GM23338 (cell line): Measurements from ENCODE around the gene SF3A1. TPM values are rescaled to one million over a fixed set of nuclear protein-coding genes. Genes with fewer than 3 reads are reported as not detected.

ENCODE experiments used
- ATAC-seq: fragments of 200-7000 bp; cut with Tn5 transposase; 3 replicates; pipeline ENCODE4 v1.9.1; 2020
- DNase-seq: peaks from one replicate; pipeline ENCODE4 v3.0.0-alpha.2; 2015; ENCODE audit warnings: low spot score
- H2AFZ ChIP-seq: fragments of 200-600 bp; sonication (generic); 2 replicates; pipeline ENCODE4 v1.8.0; 2016; ENCODE audit warnings: antibody characterized with exemption, mild to moderate bottlenecking, moderate library complexity
- H3F3A ChIP-seq: fragments of 200-600 bp; sonication (generic); replicated peaks from 2 replicates; pipeline ENCODE4 v1.8.0; 2017; ENCODE audit warnings: antibody characterized with exemption, mixed run types, low read depth
- H3K27ac ChIP-seq: fragments of 200-600 bp; sonication (generic); 2 replicates; pipeline ENCODE4 v1.6.1; 2016; ENCODE audit warnings: low read depth
- H3K27me3 ChIP-seq: fragments of 200-600 bp; sonication (generic); 2 replicates; pipeline ENCODE4 v1.8.0; 2016; ENCODE audit warnings: mild to moderate bottlenecking, mixed run types, moderate library complexity; ENCODE audit not compliant: insufficient read depth
- H3K36me3 ChIP-seq: fragments of 200-600 bp; sonication (generic); 2 replicates; pipeline ENCODE4 v1.8.0; 2016; ENCODE audit warnings: mild to moderate bottlenecking; ENCODE audit not compliant: insufficient read depth
- H3K4me1 ChIP-seq: fragments of 200-600 bp; sonication (generic); 2 replicates; pipeline ENCODE4 v1.8.0; 2016; ENCODE audit warnings: mild to moderate bottlenecking, moderate library complexity; ENCODE audit not compliant: insufficient read depth
- H3K4me2 ChIP-seq: fragments of 200-600 bp; sonication (generic); 2 replicates; pipeline ENCODE4 v1.7.1; 2017; ENCODE audit warnings: mixed run types
- H3K4me3 ChIP-seq: fragments of 200-600 bp; sonication (generic); 2 replicates; pipeline ENCODE4 v1.6.1; 2016; ENCODE audit warnings: mixed run types
- H3K79me2 ChIP-seq: fragments of 200-600 bp; sonication (generic); replicated peaks from 2 replicates; pipeline ENCODE4 v1.8.0; 2017; ENCODE audit warnings: mild to moderate bottlenecking; ENCODE audit not compliant: insufficient read depth
- H3K9me2 ChIP-seq: fragments of 200-600 bp; sonication (generic); 2 replicates; pipeline ENCODE4 v1.8.0; 2017; ENCODE audit not compliant: insufficient read depth
- H4K20me1 ChIP-seq: fragments of 200-600 bp; sonication (generic); replicated peaks from 2 replicates; pipeline ENCODE4 v1.8.0; 2017; ENCODE audit warnings: mild to moderate bottlenecking; ENCODE audit not compliant: insufficient read depth
- H3K27ac Mint-ChIP-seq: 2 replicates; pipeline ENCODE4 v1.8.0; 2020; ENCODE audit warnings: inconsistent platforms, mild to moderate bottlenecking, moderate library complexity, mixed read lengths
- H3K27me3 Mint-ChIP-seq: 3 replicates; pipeline ENCODE4 v1.8.0; 2022; ENCODE audit warnings: low read depth, mild to moderate bottlenecking, moderate library complexity, mixed read lengths, inconsistent platforms; ENCODE audit not compliant: insufficient read depth, poor library complexity
- H3K36me3 Mint-ChIP-seq: 3 replicates; pipeline ENCODE4 v1.8.0; 2021; ENCODE audit warnings: low read depth, mild to moderate bottlenecking, inconsistent platforms, moderate library complexity, mixed read lengths
- H3K4me1 Mint-ChIP-seq: 3 replicates; pipeline ENCODE4 v1.8.0; 2020; ENCODE audit warnings: mild to moderate bottlenecking, inconsistent platforms, mixed read lengths
- H3K4me3 Mint-ChIP-seq: 3 replicates; pipeline ENCODE4 v1.8.0; 2021; ENCODE audit warnings: moderate library complexity, mild to moderate bottlenecking, inconsistent platforms, mixed read lengths
- H3K9me3 Mint-ChIP-seq: 3 replicates; pipeline ENCODE4 v1.8.0; 2020; ENCODE audit warnings: moderate library complexity, mild to moderate bottlenecking, inconsistent platforms, mixed read lengths
- CREB1 ChIP-seq: fragments of 250-450 bp; sonication (Bioruptor Pico); IDR thresholded peaks from 2 replicates; pipeline ENCODE4 v1.5.0; 2020; ENCODE audit warnings: low read depth, mild to moderate bottlenecking, moderate library complexity
- CTCF ChIP-seq, 2 experiments: fragments of 200-600 bp in 1 of 2; sonication (generic) in 1 of 2; conservative IDR thresholded peaks; 2 replicates each; pipeline versions ENCODE4 v1.5.1 to v1.6.1; 2016 to 2017; ENCODE audit warnings: antibody characterized with exemption in 2 of 2, low read depth in 2 of 2, mild to moderate bottlenecking in 2 of 2, moderate library complexity in 1 of 2
- ETS1 ChIP-seq: IDR thresholded peaks from 2 replicates; pipeline ENCODE4 v1.6.1; 2016; ENCODE audit warnings: antibody characterized with exemption
- EZH2 ChIP-seq: fragments of 200-600 bp; sonication (generic); IDR thresholded peaks from one replicate; pipeline ENCODE4 v1.8.0; 2017; ENCODE audit warnings: antibody characterized with exemption, mild to moderate bottlenecking, low read depth; ENCODE audit not compliant: unreplicated experiment
- EZH2phosphoT487 ChIP-seq: fragments of 200-600 bp; sonication (generic); IDR thresholded peaks from one replicate; pipeline ENCODE4 v1.8.1; 2018; ENCODE audit warnings: antibody characterized with exemption; ENCODE audit not compliant: unreplicated experiment
- JUNB ChIP-seq: IDR thresholded peaks from one replicate; pipeline ENCODE4 v1.6.1; 2016; ENCODE audit warnings: antibody characterized with exemption; ENCODE audit not compliant: unreplicated experiment
- NANOG ChIP-seq: IDR thresholded peaks from 2 replicates; pipeline ENCODE4 v1.6.1; 2016; ENCODE audit warnings: antibody characterized with exemption, borderline replicate concordance
- POLR2AphosphoS5 ChIP-seq: IDR thresholded peaks from 2 replicates; pipeline ENCODE4 v1.6.1; 2016; ENCODE audit warnings: antibody characterized with exemption, low read depth
- REST ChIP-seq: IDR thresholded peaks from one replicate; pipeline ENCODE4 v1.6.1; 2018; ENCODE audit warnings: antibody characterized with exemption; ENCODE audit not compliant: unreplicated experiment
- STAT1 ChIP-seq: IDR thresholded peaks from one replicate; pipeline ENCODE4 v1.6.1; 2016; ENCODE audit warnings: antibody characterized with exemption; ENCODE audit not compliant: unreplicated experiment
- ZNF114 ChIP-seq: fragments of 250-450 bp; sonication (Bioruptor Pico); IDR thresholded peaks from 2 replicates; pipeline ENCODE4 v1.5.0; 2020; ENCODE audit warnings: mild to moderate bottlenecking, moderate library complexity
- ZNF331 ChIP-seq: fragments of 250-450 bp; sonication (Bioruptor Pico); IDR thresholded peaks from 2 replicates; pipeline ENCODE4 v1.5.0; 2020; ENCODE audit warnings: low read depth, mild to moderate bottlenecking, moderate library complexity
- ZNF462 ChIP-seq: fragments of 250-450 bp; sonication (Bioruptor Pico); IDR thresholded peaks from 2 replicates; pipeline ENCODE4 v1.5.0; 2020; ENCODE audit warnings: mild to moderate bottlenecking, moderate library complexity
- polyA plus RNA-seq: library from polyadenylated mRNA; unstranded; fragments of >200 nt; fragmentation: Nextera tagmentation; extraction: Ambion mirVana; gene quantifications from 2 replicates; pipeline ENCODE4 v1.2.1, GENCODE V29; 2016
- total RNA-seq: library from RNA; depleted of rRNA; stranded (reverse); fragments of >200 nt; shearing (Covaris generic); gene quantifications from 2 replicates; pipeline ENCODE4 v1.2.3, GENCODE V29; 2014

Gene SF3A1
- total and polyA plus RNA-seq, 2 experiments from 2014 or later, result 107 to 108 TPM

GRCh38 chr22:30371321-30371720 is 14.6 kb upstream of the SF3A1 start:
- peaks cover 3% of the 10 kb centered on the region for H3K36me3 Mint-ChIP-seq
- no peak for TF ChIP-seq STAT1
- TF ChIP-seq EZH2phosphoT487, result no peak
- TF ChIP-seq CREB1 (CRISPR knock-in tag), result no peak
- no peak for TF ChIP-seq ZNF114 (CRISPR knock-in tag)
- no peak for TF ChIP-seq REST
- TF ChIP-seq EZH2, result no peak
- TF ChIP-seq ZNF462 (CRISPR knock-in tag), result no peak
- no peak for TF ChIP-seq ETS1
- no peak for TF ChIP-seq JUNB
- no peak for TF ChIP-seq POLR2AphosphoS5
- TF ChIP-seq CTCF (conservative IDR thresholded peaks at IDR 0.05; ENCODE audit: low read depth in 2 of 2), result no peak
- TF ChIP-seq ZNF331 (CRISPR knock-in tag), result no peak
- TF ChIP-seq NANOG, result no peak
- peaks cover 13% of the 10 kb centered on the region for H3K27me3 Mint-ChIP-seq
- Histone ChIP-seq H2AFZ (no peak overlapping the region), H3F3A (no peaks in the 10 kb centered on the region; the same call in 1 of the 2 replicates), H3K36me3 (no peaks in the 10 kb centered on the region), H3K4me1 (no peaks in the 10 kb centered on the region), H3K27me3 (no peaks in the 10 kb centered on the region), H3K9me2 (no peaks in the 10 kb centered on the region), H3K4me2 (no peak overlapping the region), H3K4me3 (no peak overlapping the region), H3K79me2 (no peaks in the 10 kb centered on the region), H4K20me1 (no peaks in the 10 kb centered on the region), H3K27ac (no peak overlapping the region)
- H3K27ac Mint-ChIP-seq, result no peak overlapping the region
- H3K9me3 Mint-ChIP-seq, result no peaks in the 10 kb centered on the region; the same call in 2 of the 3 replicates
- no peak for DNase-seq
- ATAC-seq, result no peak
- no peak overlapping the region for H3K4me3 Mint-ChIP-seq
- H3K4me1 Mint-ChIP-seq, result peaks cover 5% of the 10 kb centered on the region
